Smooth muscle cell of the umbilical artery (primary cell): ENCODE measurements around the gene ACAD10. TPM values are rescaled to one million over a fixed set of nuclear protein-coding genes. Genes with fewer than 3 reads are reported as not detected.

ENCODE experiments used
- total RNA-seq: library from RNA; depleted of rRNA; stranded (reverse); fragments of >200 nt; gene quantifications from 2 replicates; pipeline ENCODE4 v1.2.3, GENCODE V29; 2014

The ACAD10 gene
- total RNA-seq, result 13.7 and 21.0 TPM in 2 replicates

GRCh38 chr12:111685811-111686573 lies at the start of gene ACAD10, which contains the start of gene BRAP:
Gene ACAD10, plus strand, starts transcription at chr12:111686053. Its CDS starts 6,657 bp downstream, at chr12:111692710.
Gene BRAP, minus strand, starts transcription at chr12:111685956. Its CDS starts 164 bp downstream, at chr12:111685792.

GRCh38 chr12:111766608-111767361 lies 80.9 kb downstream of the ACAD10 start, which contains the start of gene ALDH2:
Gene ALDH2, plus strand, starts transcription at chr12:111766933. Its CDS starts 50 bp downstream, at chr12:111766983.

Other genes with a start within 250 kb of the ACAD10 start
- 23.8 and 42.6 TPM in 2 replicates for gene ATXN2, start 86.7 kb upstream of the ACAD10 start, total RNA-seq
- 19.0 and 23.7 TPM in 2 replicates for gene BRAP, start 97 bp upstream of the ACAD10 start, total RNA-seq
- gene ALDH2, start 80.9 kb downstream of the ACAD10 start, total RNA-seq, result 24.1 and 30.3 TPM in 2 replicates
- gene MAPKAPK5, start 156.2 kb downstream of the ACAD10 start, total RNA-seq, result 29.1 and 41.1 TPM in 2 replicates